Effector memory CD4-positive, alpha-beta T cell (primary cell): Measurements from ENCODE around the gene ZBTB16.

Experiments used
- DNase-seq, 3 donors: peaks; one replicate each; pipeline ENCODE4 v3.0.0-alpha.2; 2020
- H3K27ac ChIP-seq: 2 replicates; pipeline ENCODE4 v1.7.0; 2013; ENCODE audit warnings: mild to moderate bottlenecking, low read length, moderate library complexity; ENCODE audit not compliant: insufficient read depth, poor library complexity, severe bottlenecking
- H3K27me3 ChIP-seq: replicated peaks from 2 replicates; pipeline ENCODE4 v1.7.0; 2013; ENCODE audit warnings: mild to moderate bottlenecking, low read length; ENCODE audit not compliant: insufficient read depth, control insufficient read depth, poor library complexity, severe bottlenecking
- H3K36me3 ChIP-seq: 2 replicates; pipeline ENCODE4 v1.7.0; 2013; ENCODE audit warnings: mild to moderate bottlenecking, low read length, moderate library complexity; ENCODE audit not compliant: control insufficient read depth, insufficient read depth
- H3K4me1 ChIP-seq: 2 replicates; pipeline ENCODE4 v1.7.0; 2013; ENCODE audit warnings: low read length, mild to moderate bottlenecking; ENCODE audit not compliant: control insufficient read depth, insufficient read depth, poor library complexity, severe bottlenecking
- H3K4me3 ChIP-seq: 2 replicates; pipeline ENCODE4 v1.7.0; 2013; ENCODE audit warnings: low read length, low read depth, mild to moderate bottlenecking; ENCODE audit not compliant: insufficient read depth, poor library complexity, severe bottlenecking
- H3K9me3 ChIP-seq: 2 replicates; pipeline ENCODE4 v1.7.0; 2013; ENCODE audit warnings: mild to moderate bottlenecking, low read length, moderate library complexity; ENCODE audit not compliant: control insufficient read depth

The ZBTB16 gene

GRCh38 chr11:114088836-114089235 is 29.3 kb downstream of the ZBTB16 start:
- H3K4me3 ChIP-seq = no peak overlapping the region
- no peaks in the 10 kb centered on the region for H3K27me3 ChIP-seq
- H3K9me3 ChIP-seq = no peaks in the 10 kb centered on the region
- H3K4me1 ChIP-seq = peaks cover 9% of the 10 kb centered on the region
- DNase-seq = no peak
- H3K27ac ChIP-seq = no peak overlapping the region
- H3K36me3 ChIP-seq = no peaks in the 10 kb centered on the region

GRCh38 chr11:114089748-114090147 is 30.2 kb downstream of the ZBTB16 start:
- H3K27me3 ChIP-seq = no peaks in the 10 kb centered on the region
- H3K9me3 ChIP-seq = no peaks in the 10 kb centered on the region
- no peak overlapping the region for H3K27ac ChIP-seq
- H3K4me1 ChIP-seq = peaks cover 9% of the 10 kb centered on the region
- no peak overlapping the region for H3K4me3 ChIP-seq
- no peak for DNase-seq
- H3K36me3 ChIP-seq = no peaks in the 10 kb centered on the region

GRCh38 chr11:114090225-114090910 is 30.9 kb downstream of the ZBTB16 start:
- no peak overlapping the region for H3K4me3 ChIP-seq
- H3K27me3 ChIP-seq = no peaks in the 10 kb centered on the region
- no peaks in the 10 kb centered on the region for H3K9me3 ChIP-seq
- peaks cover 9% of the 10 kb centered on the region for H3K4me1 ChIP-seq
- H3K27ac ChIP-seq = no peak overlapping the region
- no peaks in the 10 kb centered on the region for H3K36me3 ChIP-seq
- no peak for DNase-seq

GRCh38 chr11:114090976-114091375 is 31.5 kb downstream of the ZBTB16 start:
- Histone ChIP-seq H3K27ac (no peak overlapping the region), H3K27me3 (no peaks in the 10 kb centered on the region), H3K9me3 (no peaks in the 10 kb centered on the region), H3K4me3 (no peak overlapping the region), H3K4me1 (peaks cover 9% of the 10 kb centered on the region), H3K36me3 (no peaks in the 10 kb centered on the region)
- no peak for DNase-seq

GRCh38 chr11:114091516-114092397 is 32.2 kb downstream of the ZBTB16 start:
- peaks cover 9% of the 10 kb centered on the region for H3K4me1 ChIP-seq
- no peak overlapping the region for H3K27ac ChIP-seq
- H3K9me3 ChIP-seq = no peaks in the 10 kb centered on the region
- H3K36me3 ChIP-seq = no peaks in the 10 kb centered on the region
- H3K27me3 ChIP-seq = no peaks in the 10 kb centered on the region
- no peak for DNase-seq
- no peak overlapping the region for H3K4me3 ChIP-seq

- no peaks in the 10 kb centered on the region for H3K27me3 ChIP-seq
- no peaks in the 10 kb centered on the region for H3K36me3 ChIP-seq
- no peak for DNase-seq
- H3K9me3 ChIP-seq = no peaks in the 10 kb centered on the region
- H3K27ac ChIP-seq = no peak overlapping the region
- peaks cover 9% of the 10 kb centered on the region for H3K4me1 ChIP-seq
- no peak overlapping the region for H3K4me3 ChIP-seq
These were observed 33.0 kb downstream of the ZBTB16 start for GRCh38 chr11:114092478-114092877.

- Histone ChIP-seq H3K4me1 (peaks cover 9% of the 10 kb centered on the region), H3K27me3 (no peaks in the 10 kb centered on the region), H3K36me3 (no peaks in the 10 kb centered on the region), H3K4me3 (no peak overlapping the region), H3K27ac (no peak overlapping the region), H3K9me3 (no peaks in the 10 kb centered on the region)
- no peak for DNase-seq
These were observed 33.4 kb downstream of the ZBTB16 start for GRCh38 chr11:114092953-114093352.

GRCh38 chr11:114094516-114094915 is 35.0 kb downstream of the ZBTB16 start:
- Histone ChIP-seq H3K9me3 (no peaks in the 10 kb centered on the region), H3K36me3 (no peaks in the 10 kb centered on the region), H3K4me3 (no peak overlapping the region), H3K4me1 (peaks cover 9% of the 10 kb centered on the region), H3K27ac (no peak overlapping the region), H3K27me3 (no peaks in the 10 kb centered on the region)
- DNase-seq = no peak

- H3K4me3 ChIP-seq = no peak overlapping the region
- no peaks in the 10 kb centered on the region for H3K27me3 ChIP-seq
- H3K9me3 ChIP-seq = no peaks in the 10 kb centered on the region
- no peak overlapping the region for H3K27ac ChIP-seq
- H3K4me1 ChIP-seq = peaks cover 4% of the 10 kb centered on the region
- no peaks in the 10 kb centered on the region for H3K36me3 ChIP-seq
- no peak for DNase-seq
These were observed 36.4 kb downstream of the ZBTB16 start for GRCh38 chr11:114095899-114096298.

- Histone ChIP-seq H3K4me3 (no peak overlapping the region), H3K9me3 (no peaks in the 10 kb centered on the region), H3K27ac (no peak overlapping the region)
These were observed 38.3 kb downstream of the ZBTB16 start for GRCh38 chr11:114097832-114098231.

More at GRCh38 chr11:114097832-114098231, 38.3 kb downstream of the ZBTB16 start:
- DNase-seq = no peak
- Histone ChIP-seq H3K27me3 (no peaks in the 10 kb centered on the region), H3K36me3 (no peaks in the 10 kb centered on the region), H3K4me1 (no peaks in the 10 kb centered on the region)
